Central memory CD8-positive, alpha-beta T cell (primary cell): ENCODE measurements around the gene KPNB1.

Source experiments
- ATAC-seq: fragments of 150-1000 bp; cut with Tn5 transposase; replicated peaks from 2 replicates; pipeline ENCODE4 v1.10.0; 2022; ENCODE audit warnings: mild to moderate bottlenecking, moderate FRiP score, moderate number of reproducible peaks; ENCODE audit not compliant: poor library complexity, severe bottlenecking; ENCODE audit errors: extremely low read depth
- DNase-seq, 2 donors: peaks; one replicate each; pipeline ENCODE4 v3.0.0; 2021; ENCODE audit warnings: low spot score in 2 of 2
- H3K27ac Mint-ChIP-seq: one replicate; pipeline ENCODE4 v1.8.0; 2022; ENCODE audit warnings: low read depth, mild to moderate bottlenecking, moderate library complexity, mixed read lengths
- H3K27me3 Mint-ChIP-seq: one replicate; pipeline ENCODE4 v1.8.0; 2022; ENCODE audit warnings: mixed read lengths
- H3K36me3 Mint-ChIP-seq: one replicate; pipeline ENCODE4 v1.8.0; 2022; ENCODE audit warnings: mild to moderate bottlenecking, moderate library complexity, mixed read lengths; ENCODE audit not compliant: insufficient read depth
- H3K4me1 Mint-ChIP-seq: one replicate; pipeline ENCODE4 v1.8.0; 2022; ENCODE audit warnings: mixed read lengths
- H3K4me3 Mint-ChIP-seq: one replicate; pipeline ENCODE4 v1.8.0; 2022; ENCODE audit warnings: mild to moderate bottlenecking, moderate library complexity, mixed read lengths
- H3K9me3 Mint-ChIP-seq: one replicate; pipeline ENCODE4 v1.8.0; 2022; ENCODE audit warnings: mixed read lengths

Gene KPNB1

DNA sequence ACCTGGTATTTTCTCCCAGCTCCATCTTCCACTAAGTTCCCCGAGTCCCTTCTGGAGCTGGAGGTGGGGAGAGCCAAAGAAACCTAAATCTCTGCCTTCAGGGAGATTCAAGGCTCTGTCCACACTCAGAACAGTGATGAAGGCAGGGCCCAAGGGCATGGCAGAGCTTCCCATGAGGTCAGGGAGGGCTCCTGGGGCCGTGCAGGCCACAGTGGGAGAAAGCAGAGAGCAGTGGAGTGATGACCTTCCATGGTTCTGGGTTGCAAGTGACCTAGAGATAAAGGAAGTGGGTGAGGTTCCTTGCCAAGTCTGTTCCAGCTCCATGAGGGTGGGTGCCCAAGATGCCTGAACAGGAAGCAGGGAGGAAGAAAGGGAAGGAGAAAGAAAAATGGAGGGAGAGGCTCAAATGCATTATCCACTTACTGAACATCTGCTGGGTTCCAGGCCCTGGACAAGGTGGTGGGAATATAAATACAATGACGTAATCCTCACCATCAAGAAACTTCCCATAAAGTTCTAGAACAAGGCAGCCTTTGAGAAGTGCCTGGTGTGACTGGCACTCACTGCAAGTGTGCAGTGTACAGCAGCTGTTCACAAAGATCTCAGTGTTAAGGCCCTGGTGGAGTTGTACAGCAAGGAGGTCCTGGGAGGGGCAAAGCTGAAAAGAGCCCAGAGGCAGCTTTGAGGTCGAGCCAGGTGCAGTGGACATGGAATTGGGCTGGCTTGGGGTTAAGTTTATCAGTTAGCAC is 57.5 kb downstream of the KPNB1 start:
- Mint-ChIP-seq H3K36me3 (peaks cover 30% of the 10 kb centered on the region), H3K9me3 (no peaks in the 10 kb centered on the region), H3K4me3 (peak overlapping the region; percentile 67), H3K27ac (peak overlapping the region; percentile 95), H3K4me1 (peaks cover 71% of the 10 kb centered on the region), H3K27me3 (no peaks in the 10 kb centered on the region)
- DNase-seq (no peak), ATAC-seq (no peak)

DNA sequence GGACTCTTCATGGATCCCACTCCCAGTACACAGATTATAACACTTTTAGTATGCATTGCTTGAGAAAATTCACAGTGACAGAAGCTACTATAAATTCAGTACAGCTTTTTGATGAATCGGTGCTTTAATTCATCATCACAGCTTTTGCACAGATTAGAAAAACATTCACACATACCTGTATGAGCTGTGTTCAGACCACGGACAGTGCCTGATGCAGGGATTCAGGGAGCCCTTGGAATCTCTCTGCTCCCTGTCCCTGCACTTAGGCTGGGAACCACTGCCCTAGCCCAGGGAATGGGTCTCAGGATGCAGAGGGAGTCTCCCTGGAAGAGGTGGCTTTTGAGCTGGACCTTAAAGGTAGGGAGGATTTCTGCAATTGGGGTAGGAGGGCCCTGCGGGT is 58.2 kb downstream of the KPNB1 start:
- H3K36me3 Mint-ChIP-seq = peaks cover 29% of the 10 kb centered on the region
- peaks cover 69% of the 10 kb centered on the region for H3K4me1 Mint-ChIP-seq
- ATAC-seq (no peak), DNase-seq (no peak)
- H3K27me3 Mint-ChIP-seq = no peaks in the 10 kb centered on the region
- no peaks in the 10 kb centered on the region for H3K9me3 Mint-ChIP-seq
- H3K4me3 Mint-ChIP-seq = no peak overlapping the region
- H3K27ac Mint-ChIP-seq = no peak overlapping the region

DNA sequence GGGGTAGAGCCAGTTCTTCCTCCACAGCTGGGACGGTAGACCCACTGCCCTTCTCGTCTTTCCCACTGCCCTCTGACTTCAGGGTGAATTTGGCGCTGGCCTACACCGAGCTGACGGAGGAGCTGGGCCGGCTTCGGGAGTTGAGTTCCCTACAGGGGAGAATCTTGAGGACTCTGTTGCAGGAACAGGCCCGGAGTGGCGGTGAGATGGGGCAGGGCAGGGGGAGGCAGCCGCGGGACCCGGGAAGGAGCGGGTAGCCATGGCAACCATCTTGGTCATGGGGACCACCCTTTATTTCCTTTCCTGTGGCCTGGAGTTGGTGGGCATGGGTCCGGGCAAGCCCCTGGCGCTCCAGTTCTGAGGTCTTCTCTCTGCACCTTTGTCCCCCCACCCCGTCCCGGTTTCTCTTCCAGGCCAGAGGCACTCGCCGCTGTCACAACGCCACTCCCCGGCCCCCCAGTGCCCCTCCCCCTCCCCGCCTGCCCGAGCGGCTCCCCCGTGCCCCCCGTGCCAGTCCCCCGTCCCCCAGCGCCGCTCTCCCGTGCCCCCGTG is 58.7 kb downstream of the KPNB1 start:
- H3K9me3 Mint-ChIP-seq = no peaks in the 10 kb centered on the region
- DNase-seq (no peak), ATAC-seq (no peak)
- peaks cover 26% of the 10 kb centered on the region for H3K36me3 Mint-ChIP-seq
- peaks cover 70% of the 10 kb centered on the region for H3K4me1 Mint-ChIP-seq
- no peak overlapping the region for H3K27ac Mint-ChIP-seq
- H3K4me3 Mint-ChIP-seq = no peak overlapping the region
- no peaks in the 10 kb centered on the region for H3K27me3 Mint-ChIP-seq

- ATAC-seq = no peak
- H3K36me3 Mint-ChIP-seq = peaks cover 23% of the 10 kb centered on the region
- H3K4me1 Mint-ChIP-seq = peaks cover 70% of the 10 kb centered on the region
- no peak for DNase-seq
- H3K4me3 Mint-ChIP-seq = no peak overlapping the region
- H3K27ac Mint-ChIP-seq = no peak overlapping the region
- no peaks in the 10 kb centered on the region for H3K27me3 Mint-ChIP-seq
- H3K9me3 Mint-ChIP-seq = no peaks in the 10 kb centered on the region
Measured at GRCh38 chr17:47708864-47709541, 59.3 kb downstream of the KPNB1 start.

DNA sequence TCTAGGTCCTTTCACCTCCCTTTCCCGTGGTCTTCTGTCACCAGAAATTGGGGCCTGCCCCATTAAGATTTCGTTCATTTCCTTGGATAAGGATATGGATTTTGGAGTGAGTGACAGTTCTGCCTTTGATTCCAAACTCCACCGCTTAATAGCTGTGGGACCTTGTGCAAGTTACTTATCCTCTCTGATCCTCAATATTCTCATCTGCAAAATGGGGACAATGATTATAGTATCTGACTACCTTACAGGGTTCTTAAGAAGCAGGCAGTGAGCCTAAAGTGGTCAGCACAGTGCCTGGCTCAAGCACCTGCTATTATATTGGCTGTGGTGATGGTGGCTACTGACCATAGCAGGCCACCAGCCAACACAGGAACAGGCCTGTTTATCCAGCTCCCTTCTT is 59.9 kb downstream of the KPNB1 start:
- DNase-seq = no peak
- Mint-ChIP-seq H3K9me3 (no peaks in the 10 kb centered on the region), H3K4me1 (peaks cover 70% of the 10 kb centered on the region), H3K4me3 (no peak overlapping the region), H3K27ac (no peak overlapping the region), H3K36me3 (peaks cover 22% of the 10 kb centered on the region), H3K27me3 (no peaks in the 10 kb centered on the region)
- no peak for ATAC-seq

DNA sequence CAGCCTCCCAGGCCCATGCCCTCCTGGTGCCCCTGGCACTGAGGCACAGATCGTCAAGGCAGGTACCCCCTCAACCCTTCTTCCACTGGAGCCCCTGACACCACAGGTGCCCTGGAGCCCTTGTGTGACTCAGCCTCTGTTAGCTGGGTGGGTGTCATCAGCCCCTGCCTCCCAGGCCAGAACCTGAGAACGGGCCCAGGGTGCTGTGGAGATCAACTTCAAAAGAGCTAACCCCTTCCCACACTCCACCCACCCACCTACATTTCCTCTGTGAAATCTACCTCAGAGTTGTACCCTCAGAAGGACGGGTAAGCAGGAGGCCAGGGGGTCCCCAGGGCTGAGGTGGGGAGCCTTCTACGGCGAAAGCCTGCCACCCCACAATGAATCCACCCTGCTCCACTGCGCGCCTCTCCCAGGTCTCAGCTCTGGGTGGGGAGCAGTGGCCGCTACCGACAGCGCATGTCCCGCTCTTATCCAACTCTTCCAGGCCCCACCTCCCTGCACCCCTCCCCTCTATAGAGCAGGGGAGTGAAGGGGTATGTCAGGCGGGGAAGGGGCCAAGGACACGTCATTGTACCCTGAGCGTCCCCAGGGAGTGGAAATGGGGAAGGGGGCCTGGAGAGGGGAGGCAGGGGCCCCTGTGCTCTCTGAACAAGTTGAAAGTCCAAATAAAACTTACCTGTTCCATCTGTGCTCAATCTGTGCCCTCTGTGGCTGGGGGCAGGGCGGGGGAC is 61.8 kb downstream of the KPNB1 start:
- no peaks in the 10 kb centered on the region for H3K27me3 Mint-ChIP-seq
- H3K4me1 Mint-ChIP-seq = peaks cover 70% of the 10 kb centered on the region
- H3K9me3 Mint-ChIP-seq = no peaks in the 10 kb centered on the region
- no peak overlapping the region for H3K27ac Mint-ChIP-seq
- no peak for ATAC-seq
- H3K36me3 Mint-ChIP-seq = peaks cover 17% of the 10 kb centered on the region
- no peak for DNase-seq
- no peak overlapping the region for H3K4me3 Mint-ChIP-seq

DNA sequence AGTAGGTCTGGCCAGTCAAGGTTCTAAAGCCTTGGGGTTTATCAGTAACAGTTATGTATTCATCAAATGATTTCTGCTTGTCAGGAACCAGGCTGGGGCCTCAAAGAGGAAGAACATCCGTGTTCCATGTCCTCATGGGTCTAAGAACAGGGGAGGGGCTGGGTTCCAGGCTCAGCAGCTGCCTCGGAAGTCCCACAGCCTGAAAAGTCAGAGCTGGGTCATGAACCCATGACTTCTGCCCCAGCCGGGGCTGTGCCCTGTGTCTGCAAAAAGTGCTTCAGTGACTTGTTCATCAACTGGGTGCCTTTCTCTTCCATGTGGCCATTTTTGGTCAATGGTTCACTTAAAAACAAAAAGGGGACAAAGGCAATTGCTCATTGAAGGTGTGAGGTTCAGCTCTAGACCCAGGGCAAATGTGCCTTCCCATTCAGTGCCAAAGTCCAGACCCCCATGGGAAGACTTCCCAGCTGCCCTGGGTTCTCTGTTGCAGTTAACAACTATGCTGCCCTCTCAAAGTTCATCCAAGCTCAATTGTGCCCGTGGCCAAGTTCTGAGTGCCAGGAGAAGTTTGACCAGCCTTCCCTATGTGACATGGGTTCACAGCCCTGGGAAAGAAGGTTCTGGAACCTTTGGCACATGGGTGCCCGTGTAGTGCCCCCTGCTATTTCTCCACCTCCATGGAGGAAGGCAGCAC is 62.8 kb downstream of the KPNB1 start:
- DNase-seq (no peak), ATAC-seq (no peak)
- Mint-ChIP-seq H3K9me3 (no peaks in the 10 kb centered on the region), H3K27me3 (no peaks in the 10 kb centered on the region), H3K4me3 (peak overlapping the region; percentile 71), H3K4me1 (peaks cover 70% of the 10 kb centered on the region), H3K36me3 (peaks cover 12% of the 10 kb centered on the region), H3K27ac (no peak overlapping the region)

GRCh38 chr17:47713980-47714700 is 64.4 kb downstream of the KPNB1 start:
- Mint-ChIP-seq H3K4me1 (peaks cover 83% of the 10 kb centered on the region), H3K9me3 (no peaks in the 10 kb centered on the region), H3K27me3 (no peaks in the 10 kb centered on the region), H3K27ac (peak overlapping the region; percentile 78), H3K36me3 (peaks cover 12% of the 10 kb centered on the region), H3K4me3 (peak overlapping the region; percentile 71)
- DNase-seq = no peak
- peak; percentile 50 for ATAC-seq

GRCh38 chr17:47714773-47715396 is 65.2 kb downstream of the KPNB1 start:
- DNase-seq (no peak), ATAC-seq (peak; percentile 42)
- Mint-ChIP-seq H3K27ac (peak overlapping the region; percentile 78), H3K4me3 (peak overlapping the region; percentile 71), H3K27me3 (no peaks in the 10 kb centered on the region), H3K4me1 (peaks cover 91% of the 10 kb centered on the region), H3K9me3 (no peaks in the 10 kb centered on the region), H3K36me3 (peaks cover 9% of the 10 kb centered on the region)

GRCh38 chr17:47715669-47716325 is 66.1 kb downstream of the KPNB1 start:
- Mint-ChIP-seq H3K27me3 (no peaks in the 10 kb centered on the region), H3K36me3 (peaks cover 5% of the 10 kb centered on the region), H3K4me1 (peaks cover 95% of the 10 kb centered on the region), H3K9me3 (no peaks in the 10 kb centered on the region), H3K4me3 (peak overlapping the region; percentile 71), H3K27ac (peak overlapping the region; percentile 50)
- DNase-seq (no peak), ATAC-seq (peak; percentile 21)

DNA sequence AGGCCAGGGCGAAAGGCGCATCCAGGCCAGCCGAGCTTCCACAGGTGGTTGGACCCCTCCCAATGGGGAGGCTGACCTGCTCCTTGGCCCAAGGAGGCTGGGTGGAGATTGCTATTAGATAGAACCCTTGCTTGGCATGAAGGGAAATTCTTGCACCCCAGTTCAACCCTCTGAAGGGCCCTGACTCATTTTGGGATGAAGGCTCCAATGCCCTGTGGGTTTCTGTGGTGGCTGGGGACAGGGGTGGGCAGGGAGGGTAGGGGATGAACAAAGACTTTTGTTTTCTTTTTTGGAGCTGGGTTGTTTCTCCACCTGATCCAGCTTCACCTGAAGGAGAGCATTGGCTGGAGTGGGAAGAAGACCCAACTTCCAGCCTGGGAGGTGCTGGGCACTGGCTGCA is 66.7 kb downstream of the KPNB1 start:
- Mint-ChIP-seq H3K27me3 (no peaks in the 10 kb centered on the region), H3K9me3 (no peaks in the 10 kb centered on the region), H3K4me3 (peak overlapping the region; percentile 71), H3K4me1 (peaks cover 96% of the 10 kb centered on the region), H3K36me3 (peaks cover 2% of the 10 kb centered on the region), H3K27ac (peak overlapping the region; percentile 50)
- DNase-seq (no peak), ATAC-seq (no peak)
